KBM-7 (cell line): ENCODE data around the gene CSNK1E.

Experiments used
- DNase-seq: peaks from one replicate; pipeline ENCODE4 v3.0.0-alpha.2; 2015
- in situ Hi-C: fragments of 300-500 bp; cut with MboI; formaldehyde crosslinking; loops from 2 replicates; pipeline ENCODE4 v1.14.3; 2020; ENCODE audit warnings: low sequenced_read_pairs, low pct_unique_long_range_greater_than_20kb, mixed read lengths

The CSNK1E gene

DNA sequence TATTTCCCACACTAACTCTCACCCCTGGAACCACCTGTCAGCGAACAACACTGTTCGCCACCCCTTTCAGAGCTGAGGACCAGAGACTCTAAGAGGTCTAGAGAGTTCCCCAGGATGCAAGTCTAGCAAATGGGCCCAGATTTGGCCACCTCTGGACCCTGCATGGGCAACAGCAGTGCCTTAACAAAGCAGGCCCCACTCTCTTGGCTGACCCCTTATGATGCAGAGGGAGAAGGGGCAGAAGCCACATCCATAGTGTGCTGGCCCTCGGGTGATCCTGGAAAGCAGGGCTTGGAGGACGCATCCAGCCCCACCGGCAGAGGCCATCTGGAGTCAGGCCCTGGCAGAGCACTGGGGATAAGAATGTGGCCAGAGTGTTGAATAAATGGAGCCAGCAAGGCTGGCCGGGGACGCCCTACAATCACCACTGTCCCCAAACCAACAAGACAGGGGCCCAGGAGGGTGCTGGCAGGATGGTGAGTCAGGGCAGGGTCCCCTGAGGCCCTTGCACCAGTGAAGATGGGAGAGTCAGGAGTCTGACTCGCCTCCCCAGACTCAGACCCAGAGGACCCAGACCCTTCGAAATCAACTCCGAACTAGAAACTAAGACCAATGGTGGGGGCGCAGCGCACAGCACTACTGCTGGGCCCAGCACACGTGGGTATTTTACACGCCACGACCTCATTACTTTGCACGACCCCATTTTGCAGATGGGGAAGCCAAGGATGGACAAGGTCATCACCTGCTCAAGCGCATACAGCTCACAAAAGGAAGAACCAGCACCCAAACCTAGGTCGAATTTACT lies 6.5 kb downstream of the CSNK1E start:
- in situ Hi-C loops = no loop called here
- DNase-seq = no peak

DNA sequence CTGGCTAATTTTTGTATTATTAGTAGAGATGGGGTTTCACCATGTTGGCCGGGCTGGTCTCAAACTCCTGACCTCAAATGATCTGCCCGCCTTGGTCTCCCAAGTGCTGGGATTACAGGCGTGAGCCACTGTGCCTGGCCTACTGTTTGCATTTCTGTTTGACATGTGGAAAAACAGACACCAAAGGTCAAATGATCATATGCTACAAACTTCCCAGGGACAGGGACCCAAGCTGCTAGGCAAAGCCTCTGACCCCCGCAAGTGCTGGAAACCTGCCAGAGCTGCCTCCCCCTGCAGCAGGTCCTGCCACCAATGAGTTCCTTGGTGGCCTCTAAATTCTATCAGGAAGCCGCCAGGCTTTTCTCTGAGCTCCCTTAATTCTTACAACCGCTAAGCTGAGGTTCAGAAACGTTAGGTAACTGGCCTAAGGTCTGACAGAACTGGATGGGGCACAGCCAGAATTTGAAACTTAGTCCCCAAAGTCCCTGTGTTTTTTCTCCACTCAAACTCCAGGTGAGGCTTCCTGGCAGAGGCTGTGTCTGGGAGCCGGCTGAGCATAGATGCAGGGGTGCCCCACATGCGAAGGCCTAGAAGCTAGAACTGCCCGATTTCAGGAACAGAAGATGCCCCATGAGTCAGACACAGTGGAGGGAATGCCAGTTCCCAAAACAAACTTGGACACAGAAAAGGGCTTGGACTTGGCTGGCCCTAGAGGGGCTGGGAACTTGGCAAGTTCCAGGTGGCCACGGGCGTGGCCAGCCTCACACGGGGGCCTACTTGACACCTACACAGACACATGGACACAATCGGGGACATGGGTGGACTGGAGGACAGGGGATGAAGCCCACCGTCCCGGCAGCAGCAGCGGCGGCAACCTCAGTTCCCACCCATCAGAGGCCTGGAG lies 7.4 kb downstream of the CSNK1E start:
- in situ Hi-C loops = no loop called here
- no peak for DNase-seq

DNA sequence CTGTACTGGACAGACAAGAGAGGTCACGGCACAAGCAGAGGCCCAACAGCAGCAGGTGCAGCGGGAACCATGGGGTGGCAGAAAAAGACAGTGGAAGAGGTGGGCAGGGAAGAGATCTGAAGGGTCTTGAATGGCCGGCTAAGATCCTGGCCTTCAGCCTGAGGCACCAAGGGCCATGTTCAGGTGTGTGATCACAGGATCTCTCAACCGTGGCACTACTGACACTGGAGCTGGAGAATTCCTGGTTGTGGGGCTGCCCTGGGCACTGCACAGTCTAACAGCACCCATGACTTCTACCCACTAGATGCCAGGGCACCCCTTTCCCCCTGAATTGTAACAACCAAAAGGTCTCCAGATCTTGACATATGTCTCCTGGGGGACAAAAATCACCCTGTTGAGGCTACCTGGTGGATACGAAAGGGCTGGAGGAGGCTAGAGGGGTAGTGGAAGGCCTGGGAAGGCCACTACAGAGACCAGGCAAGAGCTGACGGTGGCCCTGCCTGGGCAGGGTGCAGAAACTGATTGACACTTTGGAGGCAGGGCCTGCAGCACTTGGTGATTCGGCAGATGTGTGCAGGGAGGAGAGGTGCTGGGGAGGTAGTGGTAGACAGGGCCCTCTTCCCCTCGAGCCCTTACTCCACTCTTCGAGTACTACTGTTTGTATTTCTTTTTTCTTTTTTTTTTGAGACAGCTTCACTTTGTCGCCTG lies 8.3 kb downstream of the CSNK1E start:
- in situ Hi-C loops = no loop called here
- DNase-seq = no peak

DNA sequence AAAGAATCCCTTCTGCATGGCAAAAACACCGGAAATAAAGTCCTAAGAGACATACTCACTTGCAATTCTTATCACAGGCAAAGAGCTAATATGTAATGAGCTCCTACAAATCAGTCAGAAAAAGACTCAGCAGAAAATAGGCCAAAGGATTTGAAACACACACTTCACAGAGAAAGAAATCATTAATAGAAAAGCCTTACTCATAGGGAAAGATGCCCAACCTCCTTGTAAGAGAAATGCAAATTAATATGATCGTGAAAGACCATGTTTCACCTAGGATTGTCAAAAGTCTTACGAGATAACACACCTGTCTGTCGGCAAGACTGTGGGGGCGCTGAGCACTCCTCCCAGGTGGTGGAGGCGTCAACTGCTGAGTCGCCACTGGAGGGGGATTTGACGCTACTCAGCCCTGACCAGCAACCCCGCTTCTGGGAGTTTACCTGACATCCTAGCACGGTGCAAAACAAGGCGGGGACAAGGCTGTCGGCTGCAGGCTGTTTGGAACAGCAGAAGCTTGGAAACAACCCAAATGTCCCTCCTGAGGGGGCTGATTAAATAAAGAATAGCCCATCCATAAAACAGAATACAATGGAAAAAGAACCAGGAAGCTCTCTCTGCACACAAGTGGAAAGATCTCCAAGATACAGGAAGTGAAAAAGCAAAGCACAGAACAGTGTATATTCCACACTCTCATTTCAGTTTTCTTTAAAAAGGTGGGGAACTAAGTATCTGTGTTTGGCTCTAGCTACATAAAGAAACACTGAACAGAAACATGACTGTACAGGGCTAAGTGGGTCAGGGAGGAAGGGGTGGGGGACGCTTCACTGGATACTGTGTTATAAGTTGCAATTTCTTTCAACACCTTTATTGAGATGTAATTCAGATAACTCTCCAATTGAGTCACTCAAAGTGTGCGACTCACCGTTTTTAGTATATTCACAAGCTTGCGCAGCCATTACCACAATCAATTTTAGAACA lies 11.5 kb downstream of the CSNK1E start:
- no peak for DNase-seq
- in situ Hi-C loops = no loop called here

DNA sequence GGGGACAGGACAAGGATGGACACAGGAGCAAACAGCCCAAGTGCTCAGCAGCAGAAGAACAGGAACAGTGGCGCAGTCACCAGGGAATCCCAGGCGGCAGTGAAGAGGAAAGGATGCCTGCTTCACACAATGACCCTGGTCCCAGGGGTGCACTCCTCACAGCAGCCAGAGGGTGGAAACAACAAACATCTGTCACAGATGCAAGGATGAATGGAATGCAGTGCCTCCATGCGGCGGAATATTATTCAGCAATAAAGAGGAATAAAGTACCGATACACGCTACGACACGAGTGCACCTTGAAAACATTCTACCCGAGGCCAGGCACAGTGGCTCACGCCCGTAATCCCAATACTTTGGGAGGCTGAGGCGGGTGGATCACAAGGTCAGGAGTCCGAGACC lies 12.7 kb downstream of the CSNK1E start:
- in situ Hi-C loops = no loop called here
- no peak for DNase-seq

DNA sequence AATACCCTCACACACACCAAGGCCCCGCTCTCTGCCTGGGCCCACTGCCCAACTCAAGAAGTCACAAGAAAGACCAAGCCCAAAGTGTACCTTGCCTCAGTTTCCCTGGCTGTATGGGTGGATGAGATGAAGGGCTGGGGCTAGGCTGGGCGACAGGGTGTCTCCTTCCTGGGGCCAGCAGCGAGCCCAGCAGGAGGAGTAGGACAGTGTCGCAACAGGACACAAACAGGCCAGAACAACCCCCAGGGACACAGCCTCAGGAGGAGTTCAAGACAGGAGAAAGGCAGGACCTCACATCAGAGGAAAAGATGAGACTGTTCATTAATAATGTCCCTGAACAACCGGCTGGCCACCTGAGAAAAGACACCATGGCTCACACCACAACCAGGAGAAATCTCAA lies 13.3 kb downstream of the CSNK1E start:
- in situ Hi-C loops = no loop called here
- DNase-seq = no peak

DNA sequence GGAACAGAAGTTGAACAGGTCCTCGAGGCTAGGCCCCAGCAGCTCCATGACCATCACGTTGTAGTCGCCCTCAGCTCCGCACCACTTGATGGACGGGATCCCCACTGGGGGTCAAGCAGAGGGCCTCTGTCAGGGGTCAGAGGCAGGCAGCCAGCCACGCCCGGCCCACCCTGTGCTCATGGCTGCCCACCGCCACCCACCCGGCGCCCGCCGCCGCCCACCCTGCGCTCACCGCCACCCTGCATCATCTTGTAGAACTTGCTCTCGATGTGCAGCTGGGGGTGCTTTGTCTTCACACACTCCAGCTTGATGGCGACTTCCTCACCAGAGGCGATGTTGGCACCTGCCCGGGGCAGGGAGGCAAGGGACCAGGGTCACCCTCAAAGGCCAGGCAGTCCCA lies 14.3 kb downstream of the CSNK1E start:
- DNase-seq = no peak
- in situ Hi-C loops = no loop called here

DNA sequence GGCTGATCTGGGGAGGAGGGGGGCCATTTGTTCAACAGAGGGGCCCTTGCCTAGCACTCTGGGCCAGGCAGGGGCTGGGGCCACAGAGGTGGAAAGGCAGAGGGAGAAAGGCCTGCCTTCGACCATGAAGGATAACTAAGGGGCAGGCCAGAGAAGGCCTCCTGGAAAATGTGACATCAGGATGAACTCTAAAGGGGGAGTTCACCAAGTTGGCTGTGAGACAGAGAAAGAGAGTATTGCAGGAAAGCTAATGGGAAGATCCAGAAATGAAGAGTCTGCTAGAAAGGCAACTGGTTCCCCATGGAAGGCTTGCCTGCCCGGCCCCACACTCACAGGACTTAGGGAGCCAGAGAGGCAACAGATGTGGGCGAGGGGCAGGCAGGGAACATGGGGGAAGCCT lies 16.3 kb downstream of the CSNK1E start:
- no peak for DNase-seq
- in situ Hi-C loops = no loop called here

DNA sequence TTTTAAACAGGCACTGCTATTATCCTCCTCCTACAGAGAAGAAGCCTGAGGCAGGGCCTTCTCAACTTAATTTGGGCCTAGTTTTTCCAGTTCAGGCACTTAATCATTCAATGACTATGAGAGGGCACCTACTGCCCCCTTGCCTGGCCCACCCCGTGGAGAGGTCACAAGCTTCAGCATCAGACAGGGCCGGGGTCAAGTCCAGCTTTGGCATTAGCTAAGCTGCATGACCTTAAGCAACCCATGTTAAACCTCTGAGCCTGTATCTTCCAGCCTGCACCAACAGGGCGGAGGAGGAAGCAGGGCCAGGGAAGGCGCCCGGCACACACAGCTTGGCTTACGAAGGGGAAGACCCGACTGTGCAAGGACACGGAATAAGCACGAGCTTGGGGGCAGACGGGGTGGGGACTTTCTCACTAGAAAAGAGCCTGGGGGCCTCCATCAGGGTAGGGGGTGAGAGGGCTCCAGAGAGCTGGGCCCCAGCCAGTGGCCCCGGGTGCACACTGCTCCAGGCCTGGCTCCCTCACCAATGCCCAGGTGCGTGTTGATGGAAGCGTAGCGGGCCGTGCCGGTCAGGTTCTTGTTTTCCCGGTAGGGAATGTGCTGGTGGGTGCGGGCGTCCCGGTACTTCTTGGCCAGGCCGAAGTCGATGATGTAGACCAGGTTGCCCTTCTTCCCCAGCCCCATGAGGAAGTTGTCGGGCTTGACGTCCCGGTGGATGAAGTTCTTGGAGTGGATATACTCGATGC lies 16.9 kb downstream of the CSNK1E start:
- in situ Hi-C loops = no loop called here
- no peak for DNase-seq

DNA sequence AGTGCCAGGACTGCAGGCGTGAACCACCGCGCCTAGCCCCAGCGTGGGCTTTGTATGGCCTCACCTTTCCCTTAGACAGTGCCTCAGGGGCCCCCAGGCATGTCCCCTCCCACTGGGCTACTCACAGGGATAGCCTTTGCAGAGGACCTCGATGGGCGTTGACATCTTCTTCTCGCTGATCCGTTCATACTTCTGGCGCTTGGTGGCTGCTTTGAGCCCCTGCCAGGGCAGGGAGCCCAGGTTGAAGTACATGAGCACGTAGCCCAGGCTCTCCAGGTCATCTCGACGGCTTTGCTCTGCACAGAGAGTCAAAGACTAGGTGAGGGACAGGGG lies 17.5 kb downstream of the CSNK1E start:
- in situ Hi-C loops = no loop called here
- no peak for DNase-seq

DNA sequence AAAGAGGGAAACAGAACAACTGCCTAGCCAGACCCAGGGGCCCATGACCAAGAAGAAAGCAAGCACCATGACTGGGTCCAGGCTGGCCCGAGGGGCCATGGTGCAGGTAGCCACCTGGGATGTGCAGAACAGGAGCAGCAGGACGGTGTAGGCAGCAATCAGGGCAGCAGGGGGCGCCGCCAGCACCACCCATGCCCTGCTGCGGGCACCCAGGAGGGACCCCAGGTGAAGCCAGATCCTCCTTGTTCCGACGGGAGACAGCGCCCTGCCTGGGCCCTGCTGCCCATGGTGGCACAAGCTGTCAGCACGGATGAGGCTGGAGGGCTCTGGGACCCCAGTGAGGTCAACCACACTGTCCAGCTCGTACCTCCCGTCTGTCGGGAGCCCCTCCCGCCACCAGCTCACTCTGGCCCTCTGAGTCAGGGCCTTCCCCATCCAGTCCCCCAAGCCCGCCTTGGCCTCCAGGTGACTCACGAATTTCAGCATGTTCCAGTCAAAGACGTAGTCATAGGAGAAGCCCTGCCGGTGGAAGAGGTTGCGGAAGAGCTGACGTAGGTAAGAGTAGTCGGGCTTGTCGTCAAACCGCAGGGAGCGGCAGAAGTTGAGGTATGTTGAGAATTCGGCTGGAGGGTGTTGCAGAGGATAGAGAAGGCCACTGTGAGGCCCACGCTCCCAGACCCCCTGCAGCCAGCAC lies 18.8 kb downstream of the CSNK1E start:
- in situ Hi-C loops = no loop called here
- peak; percentile 37 for DNase-seq

DNA sequence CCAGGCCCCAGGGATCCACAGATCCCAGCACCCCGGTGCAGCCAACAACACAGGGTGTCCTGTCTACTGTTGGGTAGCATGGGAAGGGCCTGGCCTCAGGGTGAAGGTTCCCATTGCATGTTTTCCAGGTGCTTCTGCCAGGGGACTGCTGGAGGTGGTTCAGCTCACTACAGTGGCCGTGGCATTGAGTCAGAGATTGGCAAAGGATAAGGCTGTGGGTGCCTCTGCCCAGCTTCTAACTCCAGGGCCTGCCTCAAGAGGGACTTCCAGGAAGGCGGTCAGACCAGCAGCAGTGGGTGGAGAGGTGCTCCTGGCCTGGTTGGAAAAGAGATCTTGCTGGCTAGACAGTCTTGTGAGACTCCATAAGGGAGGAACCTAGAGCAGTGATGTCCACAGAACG lies 20.9 kb downstream of the CSNK1E start:
- no peak for DNase-seq
- in situ Hi-C loops = no loop called here

DNA sequence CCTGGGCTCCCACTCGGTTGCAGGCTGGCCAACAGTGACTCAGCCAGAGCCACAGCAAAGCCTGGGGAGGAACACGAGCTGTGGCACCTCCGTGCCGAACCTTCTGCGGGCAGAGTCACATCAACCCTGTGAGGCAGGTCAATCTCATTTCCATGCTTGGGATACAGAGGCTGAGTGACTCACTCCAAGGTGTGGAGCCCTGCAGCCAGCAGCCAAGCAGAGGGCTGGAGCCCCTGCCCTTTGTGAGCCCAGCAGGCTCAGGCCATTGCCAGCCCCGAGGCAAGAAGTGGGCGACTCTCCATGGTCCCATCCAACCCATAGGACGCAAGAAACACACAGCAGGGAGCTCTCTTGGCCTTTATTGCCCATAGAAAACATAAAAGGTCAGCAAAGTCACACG lies 21.4 kb downstream of the CSNK1E start:
- DNase-seq = no peak
- in situ Hi-C loops = no loop called here

DNA sequence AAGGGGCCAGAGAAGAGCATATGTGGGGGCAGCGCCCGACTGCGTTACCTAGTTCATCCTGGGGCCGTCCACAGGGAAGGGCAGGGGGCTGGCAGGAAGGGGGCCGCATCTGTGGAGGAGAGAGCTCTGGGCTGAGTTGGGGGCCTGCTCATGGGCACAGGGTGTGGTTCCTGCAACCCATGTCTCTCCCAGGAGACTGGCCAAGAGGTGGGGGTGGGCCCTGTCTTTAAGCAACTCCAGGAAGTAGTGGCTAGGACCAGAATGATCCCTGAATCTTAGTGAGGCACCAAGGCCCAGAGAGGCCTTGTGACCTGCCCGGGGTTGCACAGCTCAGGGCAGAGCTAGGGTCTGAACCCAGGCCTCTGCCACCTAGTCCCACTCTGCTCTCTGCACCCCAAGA lies 21.9 kb downstream of the CSNK1E start:
- no peak for DNase-seq
- in situ Hi-C loops = no loop called here

DNA sequence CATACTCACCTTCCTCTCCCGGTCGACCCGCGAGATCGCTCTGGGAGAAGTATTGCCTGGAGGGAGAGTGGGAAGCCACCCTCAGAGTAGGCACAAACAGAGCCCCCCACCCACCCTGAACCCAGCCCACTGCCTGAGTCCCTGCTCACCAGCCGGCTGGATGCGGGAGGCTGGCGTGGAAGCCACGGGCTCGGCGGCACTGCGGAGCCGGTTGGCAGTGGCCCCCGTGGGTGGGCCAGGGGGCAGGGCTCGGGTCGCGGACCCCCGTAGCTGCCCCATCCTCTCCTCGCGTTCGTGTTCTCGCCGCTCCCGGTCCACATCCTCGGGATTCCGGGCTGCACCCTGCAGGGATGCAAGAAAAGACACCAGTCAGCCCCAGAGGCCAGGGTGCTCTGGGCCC lies 23.0 kb downstream of the CSNK1E start:
- no peak for DNase-seq
- in situ Hi-C loops = no loop called here

DNA sequence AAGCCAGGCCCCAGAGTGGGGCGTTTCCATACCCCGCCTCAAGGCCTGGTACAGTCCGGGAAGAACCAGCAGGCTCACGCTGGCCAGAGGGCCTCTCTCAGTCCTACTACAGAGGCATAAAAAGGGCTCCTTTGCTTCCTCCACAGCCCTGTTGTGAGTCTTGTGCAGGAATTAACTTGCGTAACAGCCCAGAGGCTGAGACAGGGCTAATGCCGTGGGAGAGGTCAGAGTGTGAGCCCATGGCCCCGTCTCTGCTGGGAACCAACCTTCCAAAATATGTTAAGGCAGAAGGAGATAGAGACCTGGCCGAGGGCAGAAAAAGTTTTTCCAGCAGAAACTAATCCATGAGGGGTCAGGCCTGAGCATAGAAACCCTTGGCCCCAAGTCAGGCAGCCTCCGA lies 24.5 kb downstream of the CSNK1E start:
- in situ Hi-C loops = no loop called here
- DNase-seq = no peak

DNA sequence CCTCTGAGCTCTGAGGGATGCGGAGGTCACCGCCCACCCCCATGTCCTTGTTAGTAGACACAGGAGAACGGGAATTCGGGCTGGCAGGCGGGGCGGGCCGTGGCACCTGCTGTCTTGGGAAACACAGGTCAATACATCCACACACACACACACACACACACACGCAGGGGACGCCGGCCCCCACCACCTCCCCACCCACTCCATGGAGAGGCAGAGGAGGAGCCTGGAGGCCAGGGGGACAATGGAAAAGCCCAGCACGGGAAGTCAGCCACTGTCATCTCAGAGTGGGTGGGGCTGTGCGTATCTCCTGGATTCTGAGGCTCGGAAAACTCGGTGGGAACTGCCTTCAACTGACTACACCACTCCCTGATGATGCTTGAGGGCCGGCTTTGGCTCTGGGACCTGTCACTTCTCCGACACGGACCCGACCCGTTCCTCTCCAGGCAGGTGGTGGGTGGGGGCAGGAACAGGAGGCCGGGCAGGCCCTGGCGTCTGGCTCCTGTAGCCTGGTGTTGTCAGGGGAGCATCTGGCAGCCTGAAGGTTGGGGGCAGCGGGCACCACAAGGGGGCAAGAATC lies 25.9 kb downstream of the CSNK1E start:
- in situ Hi-C loops = no loop called here
- DNase-seq = no peak
